WERI-Rb-1 (cell line): ENCODE data around the gene HACD2.

Source experiments
- DNase-seq: peaks from one replicate; pipeline ENCODE4 v3.0.0-alpha.2; 2020
- H3K27ac ChIP-seq: fragments of 250-450 bp; sonication (Bioruptor Pico); 2 replicates; pipeline ENCODE4 v1.5.1; 2020; ENCODE audit warnings: mild to moderate bottlenecking, moderate library complexity
- H3K27me3 ChIP-seq: fragments of 250-450 bp; sonication (Bioruptor Pico); 2 replicates; pipeline ENCODE4 v1.5.1; 2021; ENCODE audit warnings: mild to moderate bottlenecking, low read depth, moderate library complexity; ENCODE audit not compliant: insufficient read depth, severe bottlenecking
- H3K36me3 ChIP-seq: fragments of 250-450 bp; sonication (Bioruptor Pico); 2 replicates; pipeline ENCODE4 v1.5.1; 2020; ENCODE audit warnings: mild to moderate bottlenecking, moderate library complexity
- H3K4me3 ChIP-seq: 2 replicates; pipeline ENCODE4 v1.5.1; 2011; ENCODE audit warnings: low read depth, mild to moderate bottlenecking, control low read depth, low read length
- H3K9me3 ChIP-seq: fragments of 250-450 bp; sonication (Bioruptor Pico); 2 replicates; pipeline ENCODE4 v1.5.1; 2021; ENCODE audit warnings: mild to moderate bottlenecking, moderate library complexity; ENCODE audit not compliant: severe bottlenecking
- CTCF ChIP-seq: IDR thresholded peaks from 2 replicates; pipeline ENCODE4 v1.5.1; 2011; ENCODE audit warnings: low read depth, mild to moderate bottlenecking, control low read depth, inconsistent platforms, low read length

HACD2 gene

GRCh38 chr3:123527046-123527445, 57.8 kb downstream of the HACD2 start:
- DNase-seq = no peak
- Histone ChIP-seq H3K36me3 (peaks cover 34% of the 10 kb centered on the region), H3K9me3 (no peaks in the 10 kb centered on the region), H3K4me3 (no peak overlapping the region), H3K27me3 (no peaks in the 10 kb centered on the region), H3K27ac (no peak overlapping the region)
- TF ChIP-seq CTCF = no peak

- TF ChIP-seq CTCF = no peak
- peaks cover 34% of the 10 kb centered on the region for H3K36me3 ChIP-seq
- no peak overlapping the region for H3K27ac ChIP-seq
- H3K9me3 ChIP-seq = no peaks in the 10 kb centered on the region
- no peak overlapping the region for H3K4me3 ChIP-seq
- DNase-seq = no peak
- no peaks in the 10 kb centered on the region for H3K27me3 ChIP-seq
These were observed 58.4 kb downstream of the HACD2 start for GRCh38 chr3:123526474-123526873.

DNA sequence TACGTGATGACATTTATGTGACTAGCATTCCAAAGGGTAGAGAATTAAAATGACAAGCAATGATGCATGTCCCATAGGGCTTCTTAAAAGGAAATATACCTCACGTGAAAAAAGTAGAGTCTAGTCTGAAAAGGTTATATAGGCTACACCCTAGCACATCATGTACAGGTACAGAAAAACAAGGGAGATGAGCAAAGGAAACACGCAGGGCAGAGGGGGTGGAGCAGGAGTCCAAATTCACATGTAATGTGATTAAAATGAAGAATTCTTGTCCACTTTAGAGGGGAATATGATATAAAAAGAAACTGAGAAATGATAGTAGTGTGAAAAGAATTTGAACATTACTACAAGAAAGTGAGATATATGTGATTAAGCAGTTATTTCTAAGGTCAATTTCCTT, 59.4 kb downstream of the HACD2 start:
- no peak for TF ChIP-seq CTCF
- H3K36me3 ChIP-seq = peaks cover 34% of the 10 kb centered on the region
- H3K27me3 ChIP-seq = no peaks in the 10 kb centered on the region
- H3K4me3 ChIP-seq = no peak overlapping the region
- H3K27ac ChIP-seq = no peak overlapping the region
- DNase-seq = no peak
- no peaks in the 10 kb centered on the region for H3K9me3 ChIP-seq

- DNase-seq = no peak
- TF ChIP-seq CTCF = no peak
These were observed 59.9 kb downstream of the HACD2 start for GRCh38 chr3:123524981-123525380.

DNA sequence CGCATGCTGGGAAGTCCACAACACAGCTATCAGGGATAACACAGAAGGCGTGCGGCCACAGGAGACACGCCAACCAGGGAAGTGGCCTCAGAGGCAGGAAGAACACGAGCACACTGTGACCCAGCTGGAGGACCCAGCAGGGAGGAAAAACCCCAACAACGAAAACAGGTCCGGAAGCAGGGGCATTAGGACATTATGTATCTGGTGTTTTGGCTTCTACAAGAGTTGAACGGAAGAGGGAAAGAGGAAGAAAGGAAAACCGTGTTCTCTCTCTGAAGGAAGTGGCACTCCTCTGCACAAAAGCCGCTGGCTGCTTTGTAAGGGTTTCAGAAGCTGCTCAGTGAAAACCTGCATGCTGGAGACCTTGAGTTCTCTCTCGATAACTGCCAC, 61.8 kb downstream of the HACD2 start:
- Histone ChIP-seq H3K27ac (no peak overlapping the region), H3K9me3 (no peaks in the 10 kb centered on the region), H3K4me3 (no peak overlapping the region), H3K27me3 (no peaks in the 10 kb centered on the region), H3K36me3 (peaks cover 31% of the 10 kb centered on the region)
- TF ChIP-seq CTCF = no peak
- DNase-seq = no peak

More at GRCh38 chr3:123524981-123525380, 59.9 kb downstream of the HACD2 start:
- Histone ChIP-seq H3K9me3 (no peaks in the 10 kb centered on the region), H3K27ac (no peak overlapping the region), H3K4me3 (no peak overlapping the region), H3K27me3 (no peaks in the 10 kb centered on the region), H3K36me3 (peaks cover 34% of the 10 kb centered on the region)

GRCh38 chr3:123522320-123523022, 62.4 kb downstream of the HACD2 start:
- TF ChIP-seq CTCF = no peak

More at GRCh38 chr3:123522320-123523022, 62.4 kb downstream of the HACD2 start:
- no peak overlapping the region for H3K4me3 ChIP-seq
- peaks cover 27% of the 10 kb centered on the region for H3K36me3 ChIP-seq
- H3K27me3 ChIP-seq = no peaks in the 10 kb centered on the region
- DNase-seq = no peak
- H3K27ac ChIP-seq = no peak overlapping the region
- no peaks in the 10 kb centered on the region for H3K9me3 ChIP-seq
